Cardiac septum (tissue), 1 donor: ENCODE measurements around the gene MBD3L3. TPM values are rescaled to one million over a fixed set of nuclear protein-coding genes. Genes with fewer than 3 reads are reported as not detected.

Experiments
- total RNA-seq: library from RNA; stranded (reverse); fragmentation: NEBNext Ultra II Directional; extraction: Animal tissue kit (Norgen Biotek cat#: 25700); gene quantifications from one replicate; pipeline ENCODE4 v1.2.1, GENCODE V29; 2021
- donor health status: DM: no; HTN: no; CAD: no.

MBD3L3 gene
- total RNA-seq, 1 donor from 2014 or later = not detected

Other genes starting within 250 kb of the MBD3L3 start
- gene ADGRE1, start 171.1 kb downstream of the MBD3L3 start, total RNA-seq = 0.62 TPM
- not detected for gene MBD3L2B, start 37.2 kb downstream of the MBD3L3 start, total RNA-seq
- gene MBD3L5, start 28.1 kb downstream of the MBD3L3 start, total RNA-seq = not detected
- not detected for gene MBD3L4, start 18.5 kb downstream of the MBD3L3 start, total RNA-seq
- gene MBD3L2, start 9.4 kb downstream of the MBD3L3 start, total RNA-seq = not detected
- gene ZNF557, start 11.0 kb upstream of the MBD3L3 start, total RNA-seq = 4.7 TPM
- gene INSR, start 235.7 kb upstream of the MBD3L3 start, total RNA-seq = 113 TPM